ENCODE data around the gene KRT84. TPM values are rescaled to one million over a fixed set of nuclear protein-coding genes. Genes with fewer than 3 reads are reported as not detected.

Gene KRT84, protein sequence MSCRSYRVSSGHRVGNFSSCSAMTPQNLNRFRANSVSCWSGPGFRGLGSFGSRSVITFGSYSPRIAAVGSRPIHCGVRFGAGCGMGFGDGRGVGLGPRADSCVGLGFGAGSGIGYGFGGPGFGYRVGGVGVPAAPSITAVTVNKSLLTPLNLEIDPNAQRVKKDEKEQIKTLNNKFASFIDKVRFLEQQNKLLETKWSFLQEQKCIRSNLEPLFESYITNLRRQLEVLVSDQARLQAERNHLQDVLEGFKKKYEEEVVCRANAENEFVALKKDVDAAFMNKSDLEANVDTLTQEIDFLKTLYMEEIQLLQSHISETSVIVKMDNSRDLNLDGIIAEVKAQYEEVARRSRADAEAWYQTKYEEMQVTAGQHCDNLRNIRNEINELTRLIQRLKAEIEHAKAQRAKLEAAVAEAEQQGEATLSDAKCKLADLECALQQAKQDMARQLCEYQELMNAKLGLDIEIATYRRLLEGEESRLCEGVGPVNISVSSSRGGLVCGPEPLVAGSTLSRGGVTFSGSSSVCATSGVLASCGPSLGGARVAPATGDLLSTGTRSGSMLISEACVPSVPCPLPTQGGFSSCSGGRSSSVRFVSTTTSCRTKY
- not detected for total RNA-seq (2021; ENCODE audit: unreplicated experiment)
- not detected in 2 replicates for polyA plus RNA-seq (2012)
- not detected for Bru-seq, nascent RNA
- not detected for BruChase-seq, experiment 1, labeled RNA remaining after a 6-hour chase
- BruChase-seq, experiment 2, labeled RNA remaining after a 2-hour chase, result not detected
- long read RNA-seq, result 0 reads

DNA sequence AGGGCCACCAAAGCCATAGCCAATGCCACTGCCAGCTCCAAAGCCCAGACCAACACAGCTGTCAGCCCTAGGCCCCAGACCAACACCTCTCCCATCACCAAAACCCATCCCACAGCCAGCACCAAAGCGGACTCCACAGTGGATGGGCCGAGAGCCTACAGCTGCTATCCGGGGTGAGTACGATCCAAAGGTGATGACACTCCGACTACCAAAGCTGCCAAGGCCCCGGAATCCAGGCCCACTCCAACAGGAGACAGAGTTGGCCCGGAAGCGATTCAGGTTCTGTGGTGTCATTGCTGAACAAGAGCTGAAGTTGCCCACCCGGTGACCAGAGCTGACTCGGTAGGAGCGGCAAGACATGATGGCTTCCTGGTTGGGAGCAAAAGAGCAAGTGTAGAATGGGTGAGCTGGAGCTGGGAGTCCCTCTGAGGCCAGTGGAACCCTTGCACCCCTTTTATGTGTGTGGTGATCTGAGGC, at the start of gene KRT84:
TSS of gene KRT84 (minus strand) at position 427 of the 477 bp plus-strand sequence. CDS start at position 360, 67 bp downstream.
- RAD21 ChIA-PET (ENCODE audit: low non-redundant PET in 1 of 2, low total read pairs in 2 of 2, uncharacterized antibody in 2 of 2, unreplicated experiment in 2 of 2), result no interaction called here
- no peaks in the 10 kb centered on the region for H3K9me3 ChIP-seq (ENCODE audit: control insufficient read depth in 1 of 2, insufficient read depth in 1 of 2, low read depth in 1 of 2, low read length in 2 of 2)
- TF ChIP-seq, protein P1, sequence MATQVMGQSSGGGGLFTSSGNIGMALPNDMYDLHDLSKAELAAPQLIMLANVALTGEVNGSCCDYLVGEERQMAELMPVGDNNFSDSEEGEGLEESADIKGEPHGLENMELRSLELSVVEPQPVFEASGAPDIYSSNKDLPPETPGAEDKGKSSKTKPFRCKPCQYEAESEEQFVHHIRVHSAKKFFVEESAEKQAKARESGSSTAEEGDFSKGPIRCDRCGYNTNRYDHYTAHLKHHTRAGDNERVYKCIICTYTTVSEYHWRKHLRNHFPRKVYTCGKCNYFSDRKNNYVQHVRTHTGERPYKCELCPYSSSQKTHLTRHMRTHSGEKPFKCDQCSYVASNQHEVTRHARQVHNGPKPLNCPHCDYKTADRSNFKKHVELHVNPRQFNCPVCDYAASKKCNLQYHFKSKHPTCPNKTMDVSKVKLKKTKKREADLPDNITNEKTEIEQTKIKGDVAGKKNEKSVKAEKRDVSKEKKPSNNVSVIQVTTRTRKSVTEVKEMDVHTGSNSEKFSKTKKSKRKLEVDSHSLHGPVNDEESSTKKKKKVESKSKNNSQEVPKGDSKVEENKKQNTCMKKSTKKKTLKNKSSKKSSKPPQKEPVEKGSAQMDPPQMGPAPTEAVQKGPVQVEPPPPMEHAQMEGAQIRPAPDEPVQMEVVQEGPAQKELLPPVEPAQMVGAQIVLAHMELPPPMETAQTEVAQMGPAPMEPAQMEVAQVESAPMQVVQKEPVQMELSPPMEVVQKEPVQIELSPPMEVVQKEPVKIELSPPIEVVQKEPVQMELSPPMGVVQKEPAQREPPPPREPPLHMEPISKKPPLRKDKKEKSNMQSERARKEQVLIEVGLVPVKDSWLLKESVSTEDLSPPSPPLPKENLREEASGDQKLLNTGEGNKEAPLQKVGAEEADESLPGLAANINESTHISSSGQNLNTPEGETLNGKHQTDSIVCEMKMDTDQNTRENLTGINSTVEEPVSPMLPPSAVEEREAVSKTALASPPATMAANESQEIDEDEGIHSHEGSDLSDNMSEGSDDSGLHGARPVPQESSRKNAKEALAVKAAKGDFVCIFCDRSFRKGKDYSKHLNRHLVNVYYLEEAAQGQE (IDR thresholded peaks at IDR 0.05; ENCODE audit: low read depth), result no peak
- TF ChIP-seq EZH2phosphoT487 (IDR thresholded peaks at IDR 0.05; ENCODE audit: borderline replicate concordance) (no peak), SP1 (IDR thresholded peaks at IDR 0.05; ENCODE audit: low read depth) (no peak), POLR2AphosphoS5 (IDR thresholded peaks at IDR 0.05; ENCODE audit: low read depth, low read length) (no peak), CEBPB (IDR thresholded peaks at IDR 0.05; ENCODE audit: low read depth) (no peak), YY1 (IDR thresholded peaks at IDR 0.05; ENCODE audit: extremely low read depth, insufficient replicate concordance, low read depth, low read length) (no peak), ZFX (IDR thresholded peaks at IDR 0.05) (no peak), ELF1 (IDR thresholded peaks at IDR 0.05; ENCODE audit: borderline replicate concordance, low read depth) (no peak), SIN3A (IDR thresholded peaks at IDR 0.05; ENCODE audit: low read depth) (no peak), EGR1 (IDR thresholded peaks at IDR 0.05; ENCODE audit: low read depth) (no peak), ZBTB33 (IDR thresholded peaks at IDR 0.05; ENCODE audit: extremely low read depth, insufficient replicate concordance, low read length) (no peak), CBX3 (IDR thresholded peaks at IDR 0.05; ENCODE audit: low read depth) (no peak), POLR2A (IDR thresholded peaks at IDR 0.05; ENCODE audit: borderline replicate concordance, extremely low read depth, insufficient read depth, insufficient read length) (no peak), ATF3 (IDR thresholded peaks at IDR 0.05) (no peak), JUND (IDR thresholded peaks at IDR 0.05) (no peak), EZH2 (IDR thresholded peaks at IDR 0.05) (no peak), SRF (IDR thresholded peaks at IDR 0.05; ENCODE audit: low read depth) (no peak)
- TF ChIP-seq, protein P2, sequence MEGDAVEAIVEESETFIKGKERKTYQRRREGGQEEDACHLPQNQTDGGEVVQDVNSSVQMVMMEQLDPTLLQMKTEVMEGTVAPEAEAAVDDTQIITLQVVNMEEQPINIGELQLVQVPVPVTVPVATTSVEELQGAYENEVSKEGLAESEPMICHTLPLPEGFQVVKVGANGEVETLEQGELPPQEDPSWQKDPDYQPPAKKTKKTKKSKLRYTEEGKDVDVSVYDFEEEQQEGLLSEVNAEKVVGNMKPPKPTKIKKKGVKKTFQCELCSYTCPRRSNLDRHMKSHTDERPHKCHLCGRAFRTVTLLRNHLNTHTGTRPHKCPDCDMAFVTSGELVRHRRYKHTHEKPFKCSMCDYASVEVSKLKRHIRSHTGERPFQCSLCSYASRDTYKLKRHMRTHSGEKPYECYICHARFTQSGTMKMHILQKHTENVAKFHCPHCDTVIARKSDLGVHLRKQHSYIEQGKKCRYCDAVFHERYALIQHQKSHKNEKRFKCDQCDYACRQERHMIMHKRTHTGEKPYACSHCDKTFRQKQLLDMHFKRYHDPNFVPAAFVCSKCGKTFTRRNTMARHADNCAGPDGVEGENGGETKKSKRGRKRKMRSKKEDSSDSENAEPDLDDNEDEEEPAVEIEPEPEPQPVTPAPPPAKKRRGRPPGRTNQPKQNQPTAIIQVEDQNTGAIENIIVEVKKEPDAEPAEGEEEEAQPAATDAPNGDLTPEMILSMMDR (IDR thresholded peaks at IDR 0.05 in 2 of 3, conservative IDR thresholded peaks at IDR 0.05 in 1 of 3; ENCODE audit: borderline replicate concordance in 1 of 3, insufficient read depth in 1 of 3, low read depth in 2 of 3, low read length in 2 of 3), result no peak

More for the DNA sequence above, at the start of gene KRT84:
- intact Hi-C loops (cut with micrococcal nuclease), result no loop called here
- no TSS peak for BruUV-seq (replicated peaks)
- Histone ChIP-seq H2AFZ (ENCODE audit: low read depth, low read length, poor library complexity, severe bottlenecking) (no peak within 1 kb of the TSS), H3K27me3 (ENCODE audit: insufficient read depth, low read length) (no peaks in the 10 kb centered on the region), H3K4me1 (ENCODE audit: control insufficient read depth in 1 of 2, insufficient read depth in 2 of 2, low read length in 2 of 2) (peaks cover 0 to 5% of the 10 kb centered on the region in 2 experiments; a peak in 1 of 4 replicates), H3K9ac (ENCODE audit: low read length) (no peak within 1 kb of the TSS), H3K79me2 (ENCODE audit: insufficient read depth, low read length) (no peaks in the 10 kb centered on the region), H3K9me2 (ENCODE audit: insufficient read depth) (no peaks in the 10 kb centered on the region), H3K36me3 (ENCODE audit: control insufficient read depth in 1 of 2, insufficient read depth in 2 of 2, low read length in 2 of 2) (no peaks in the 10 kb centered on the region), H4K20me1 (ENCODE audit: insufficient read depth) (no peaks in the 10 kb centered on the region), H3K27ac (ENCODE audit: low read depth, low read length) (no peak within 1 kb of the TSS), H3K4me2 (ENCODE audit: low read length) (no peak within 1 kb of the TSS), H3K4me3 (replicated peaks in 1 of 2; ENCODE audit: low read depth in 1 of 2, low read length in 2 of 2) (no peak within 1 kb of the TSS)
- ChIA-PET POLR2A (no interaction called here), CTCF (interaction anchor here (2.0 to 3.1 kb wide), 3 partner anchors 10 to 485 kb away, joined by 8 to 17 read pairs (median 13); no protein-coding TSS in a partner anchor)
- no peak for ATAC-seq
- no peak for DNase-seq (ENCODE audit: low read depth, low spot score)

Data from HCT116 (cell line).